T-helper 2 cell treated with Interferon-gamma antibody and Interleukin-4, amounts not matched to agents 100 ng/mL and 5 ng/mL, for 36 hours (primary cell): ENCODE results near the gene ANKRD40. TPM values are rescaled to one million over a fixed set of nuclear protein-coding genes. Genes with fewer than 3 reads are reported as not detected.
"Not testable (repeated sequence)": the region's sequence is repeated elsewhere in the genome, so short reads cannot be mapped to it uniquely, and the experiment has no call there.

Source experiments
- intact Hi-C: fragments of 100-400 bp; cut with micrococcal nuclease; formaldehyde crosslinking; loops from one replicate; pipeline ENCODE4 v1.15.1; 2023
- total RNA-seq: library from RNA; stranded (reverse); gene quantifications from 2 replicates; pipeline ENCODE4 v1.2.3, GENCODE V29; 2022

The ANKRD40 gene
- total RNA-seq, 1 donor from 2014 or later = 35.9 TPM

- intact Hi-C loops = no loop called here
These were observed 20.3 kb downstream of the ANKRD40 start for GRCh38 chr17:50687200-50688066.

- intact Hi-C loops = no loop called here
These were observed 21.1 kb downstream of the ANKRD40 start for GRCh38 chr17:50686494-50687199.

DNA sequence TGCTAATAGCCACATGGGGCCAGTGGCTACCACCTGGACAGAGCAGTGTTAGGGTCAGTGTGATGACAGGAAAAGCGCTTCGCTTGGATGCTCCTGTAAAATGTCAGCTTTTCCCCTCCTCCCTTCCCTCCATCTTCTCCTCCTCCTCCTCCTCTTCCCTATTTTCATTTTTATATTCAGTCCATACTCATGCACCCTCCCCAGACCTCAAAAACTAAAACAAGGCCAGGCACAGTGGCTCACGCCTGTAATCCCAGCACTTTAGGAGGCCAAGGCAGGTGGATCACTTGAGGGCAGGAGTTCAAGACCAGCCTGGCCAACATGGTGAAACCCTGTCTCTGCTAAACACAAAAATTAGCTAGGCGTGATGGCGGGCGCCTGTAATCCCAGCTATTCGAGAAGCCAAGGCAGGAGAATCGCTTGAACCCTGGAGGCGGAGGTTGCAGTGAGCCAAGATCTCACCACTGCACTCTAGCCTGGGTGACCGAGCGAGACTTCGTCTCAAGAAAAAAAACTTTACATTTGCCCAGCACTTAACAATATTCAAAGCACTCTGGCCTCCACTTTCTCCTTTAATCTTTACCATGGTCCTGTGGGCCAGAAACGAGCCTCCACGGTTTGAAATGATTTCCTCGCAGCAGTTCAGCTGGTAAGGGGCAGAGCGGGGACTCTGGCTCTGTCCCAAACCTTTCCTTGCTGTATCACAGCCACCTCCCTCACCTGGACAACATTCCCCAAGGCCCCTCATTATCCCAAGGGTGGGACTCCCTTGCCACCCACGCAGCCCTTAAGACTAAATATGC, 21.8 kb downstream of the ANKRD40 start:
- intact Hi-C loops = no loop called here

DNA sequence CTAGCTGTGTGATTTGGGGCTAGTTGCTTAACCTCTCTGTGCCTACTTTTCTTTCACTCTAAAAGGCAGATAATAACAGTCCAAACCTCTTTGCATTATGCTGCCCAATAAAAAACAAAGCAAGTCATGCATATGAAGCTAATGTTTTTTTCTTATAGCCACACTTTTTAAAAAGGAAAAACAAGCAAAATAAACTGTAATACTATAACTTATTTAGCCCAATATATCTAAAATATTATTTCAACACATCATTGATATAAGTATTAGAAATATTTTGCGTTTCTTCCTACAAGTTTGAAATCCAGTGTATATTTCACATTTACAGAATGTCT, 22.4 kb downstream of the ANKRD40 start:
- intact Hi-C loops = no loop called here

DNA sequence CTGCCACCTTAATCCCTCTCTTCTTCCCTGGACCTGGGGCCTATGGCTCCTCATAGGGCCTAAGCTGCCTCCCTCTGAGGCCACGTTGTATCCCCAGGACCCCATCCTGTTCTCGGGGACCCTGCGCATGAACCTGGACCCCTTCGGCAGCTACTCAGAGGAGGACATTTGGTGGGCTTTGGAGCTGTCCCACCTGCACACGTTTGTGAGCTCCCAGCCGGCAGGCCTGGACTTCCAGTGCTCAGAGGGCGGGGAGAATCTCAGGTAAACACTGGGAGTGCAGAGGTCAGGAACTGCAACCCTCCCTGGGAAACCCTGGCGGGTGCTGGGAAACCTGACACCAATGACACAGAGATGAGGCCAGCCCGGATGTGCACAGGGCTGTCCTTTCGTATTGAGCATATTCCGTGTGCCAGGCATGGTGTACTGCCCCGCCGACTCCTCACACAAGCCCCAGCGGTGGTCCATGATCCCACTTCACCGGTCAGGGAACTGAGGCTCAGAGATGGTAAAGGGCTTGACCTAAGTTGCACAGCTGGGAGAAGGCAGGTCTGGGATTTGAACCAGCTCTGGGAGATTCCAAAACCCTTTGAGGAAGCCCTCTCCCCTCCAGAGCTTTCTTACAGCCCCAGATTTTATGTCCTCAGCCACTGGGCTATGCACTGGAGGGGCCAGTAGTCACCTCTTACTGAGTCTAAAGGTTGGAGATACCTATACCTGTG, 22.9 kb downstream of the ANKRD40 start:
- intact Hi-C loops = no loop called here

DNA sequence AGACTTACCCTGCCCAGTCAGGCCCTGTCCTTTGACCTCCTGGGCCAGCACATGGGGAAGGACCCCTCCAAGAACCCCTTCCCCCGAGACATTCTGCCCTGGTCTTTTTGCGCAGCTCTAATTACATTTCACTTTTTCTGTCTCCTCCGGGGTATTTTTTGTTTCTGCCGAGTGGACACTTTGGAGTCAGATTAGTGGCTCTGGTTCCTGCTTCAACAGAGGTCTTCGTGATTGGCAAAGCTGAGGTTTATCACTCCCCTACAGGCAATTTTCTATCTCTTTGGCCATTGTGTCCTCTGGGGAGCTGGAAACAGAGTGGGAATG, 23.5 kb downstream of the ANKRD40 start:
- intact Hi-C loops = no loop called here

GRCh38 chr17:50683434-50684287, 24.1 kb downstream of the ANKRD40 start:
- intact Hi-C loops = no loop called here

DNA sequence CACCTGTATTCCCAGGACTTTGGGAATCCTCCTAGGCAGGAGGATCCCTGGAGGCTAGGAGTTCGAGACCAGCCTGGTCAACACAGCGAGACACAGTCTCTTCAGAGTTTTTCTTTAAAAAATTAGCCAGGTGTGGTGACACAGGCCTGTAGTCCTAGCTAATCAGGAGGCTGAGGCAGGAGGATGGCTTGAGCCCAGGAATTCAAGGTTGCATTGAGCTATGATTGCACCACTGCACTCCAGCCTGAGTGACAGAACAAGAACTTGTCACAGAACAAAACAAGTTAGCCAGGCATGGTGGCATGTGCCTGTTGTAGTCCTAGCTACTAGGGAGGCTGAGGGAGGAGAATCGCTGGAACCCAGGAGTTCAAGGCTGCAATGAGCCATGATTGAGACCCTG, 24.8 kb downstream of the ANKRD40 start:
- intact Hi-C loops = no loop called here

DNA sequence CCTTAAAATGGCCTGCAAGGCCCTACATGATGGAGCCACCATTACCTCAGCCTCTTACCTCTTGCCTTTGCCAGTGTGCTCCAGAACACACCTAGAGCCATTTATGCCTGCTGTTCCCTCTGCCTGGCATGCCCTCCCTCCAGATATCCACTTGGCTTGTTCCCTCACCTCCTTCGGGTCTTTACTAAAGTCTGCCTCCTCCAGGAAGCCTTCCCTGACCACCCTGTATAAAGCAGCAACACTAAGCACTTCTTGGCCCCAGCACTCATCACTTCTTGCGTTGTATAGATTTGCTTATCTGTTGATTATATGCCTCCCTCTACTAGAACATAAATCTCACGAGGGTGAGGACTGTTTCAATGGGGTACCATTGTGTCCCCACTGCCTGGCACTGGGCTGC, 25.3 kb downstream of the ANKRD40 start:
- intact Hi-C loops = no loop called here

GRCh38 chr17:50681263-50682200, 26.2 kb downstream of the ANKRD40 start:
- intact Hi-C loops = no loop called here

DNA sequence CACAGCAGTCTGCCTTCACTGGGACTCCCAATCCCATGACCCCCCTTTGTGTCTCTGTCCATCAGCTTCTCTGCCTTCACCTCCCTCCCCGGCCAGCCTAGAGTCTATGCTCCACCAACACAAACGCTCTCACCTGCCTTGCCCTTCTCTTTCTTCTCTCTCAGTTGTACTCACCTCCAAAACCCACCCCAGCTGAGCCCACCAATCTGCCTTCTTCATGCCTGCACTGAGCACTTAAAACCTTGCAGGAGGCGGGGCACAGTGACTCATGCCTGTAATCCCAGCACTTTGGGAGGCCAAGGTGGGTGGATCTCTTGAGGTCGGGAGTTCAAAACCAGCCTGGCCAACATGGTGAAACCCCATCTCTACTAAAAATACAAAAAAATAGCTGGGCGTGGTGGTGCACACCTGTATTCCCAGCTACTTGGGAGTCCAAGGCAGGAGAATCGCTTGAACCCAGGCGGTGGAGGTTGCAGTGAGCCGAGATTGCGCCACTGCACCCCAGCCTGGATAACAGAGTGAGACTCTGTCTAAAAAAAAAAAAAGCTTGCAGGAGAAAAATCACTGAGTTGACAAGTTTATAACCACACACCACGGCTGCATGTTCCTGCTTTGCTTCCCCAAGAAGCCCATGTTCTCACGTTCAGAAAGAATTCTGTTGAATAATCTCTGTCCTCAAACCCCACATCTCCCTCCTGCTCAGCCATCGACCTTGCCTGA, 27.0 kb downstream of the ANKRD40 start:
- intact Hi-C loops = not testable (repeated sequence)

DNA sequence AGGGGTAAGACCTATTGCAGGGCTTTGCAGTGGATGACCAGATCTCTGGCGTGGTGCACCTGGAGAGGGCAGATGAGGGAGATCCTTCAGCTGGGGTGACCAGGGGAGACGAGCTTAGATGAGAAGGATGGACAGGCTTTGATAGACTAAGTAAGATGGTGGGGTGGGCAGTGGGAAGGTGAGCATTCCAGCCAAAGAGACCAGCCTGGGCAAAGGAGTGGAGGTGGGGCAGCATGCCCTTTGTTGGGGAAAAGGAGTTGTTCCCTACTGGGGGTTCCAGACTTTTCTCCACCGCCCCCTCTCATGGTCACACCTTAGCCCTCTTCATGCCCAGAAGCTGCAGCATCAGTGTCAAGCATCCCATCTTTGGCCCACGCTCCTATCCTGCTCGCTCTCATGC, 27.6 kb downstream of the ANKRD40 start:
- intact Hi-C loops = no loop called here

GRCh38 chr17:50679008-50679544, 28.6 kb downstream of the ANKRD40 start:
- intact Hi-C loops = no loop called here

- intact Hi-C loops = no loop called here
These were observed 29.8 kb downstream of the ANKRD40 start for GRCh38 chr17:50677851-50678375.

DNA sequence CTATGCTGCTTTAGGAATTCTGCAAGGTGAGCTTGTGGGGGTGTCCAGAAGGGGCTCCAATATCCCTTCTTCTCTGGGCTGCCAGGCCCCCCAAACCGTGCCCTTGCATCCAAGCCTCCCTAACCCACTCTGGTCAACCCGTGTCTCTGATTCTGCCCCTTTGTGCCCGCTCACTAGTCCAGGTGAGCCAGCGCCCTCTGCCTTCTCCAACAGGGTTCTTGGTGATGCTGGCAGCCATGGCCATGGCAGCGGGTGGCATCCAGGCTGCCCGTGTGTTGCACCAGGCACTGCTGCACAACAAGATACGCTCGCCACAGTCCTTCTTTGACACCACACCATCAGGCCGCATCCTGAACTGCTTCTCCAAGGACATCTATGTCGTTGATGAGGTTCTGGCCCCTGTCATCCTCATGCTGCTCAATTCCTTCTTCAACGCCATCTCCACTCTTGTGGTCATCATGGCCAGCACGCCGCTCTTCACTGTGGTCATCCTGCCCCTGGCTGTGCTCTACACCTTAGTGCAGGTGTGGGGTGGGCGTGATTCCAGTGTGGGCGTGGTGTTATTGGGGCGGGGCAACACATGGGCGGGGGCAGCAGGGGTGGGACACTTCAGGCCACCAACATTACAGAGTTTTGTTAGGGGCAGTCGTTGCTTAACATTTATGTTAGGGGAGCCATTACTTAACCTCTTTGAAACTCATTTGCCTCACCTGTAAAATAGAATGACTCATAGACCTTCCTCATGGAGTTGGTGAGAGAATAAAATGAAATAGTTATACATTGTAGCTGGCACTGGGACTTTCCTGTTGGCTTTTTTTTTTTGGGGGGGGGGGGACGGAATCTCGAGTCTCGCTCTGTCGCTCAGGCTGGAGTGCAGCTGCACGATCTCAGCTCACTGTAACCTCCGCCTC, 31.4 kb downstream of the ANKRD40 start:
- intact Hi-C loops = no loop called here

DNA sequence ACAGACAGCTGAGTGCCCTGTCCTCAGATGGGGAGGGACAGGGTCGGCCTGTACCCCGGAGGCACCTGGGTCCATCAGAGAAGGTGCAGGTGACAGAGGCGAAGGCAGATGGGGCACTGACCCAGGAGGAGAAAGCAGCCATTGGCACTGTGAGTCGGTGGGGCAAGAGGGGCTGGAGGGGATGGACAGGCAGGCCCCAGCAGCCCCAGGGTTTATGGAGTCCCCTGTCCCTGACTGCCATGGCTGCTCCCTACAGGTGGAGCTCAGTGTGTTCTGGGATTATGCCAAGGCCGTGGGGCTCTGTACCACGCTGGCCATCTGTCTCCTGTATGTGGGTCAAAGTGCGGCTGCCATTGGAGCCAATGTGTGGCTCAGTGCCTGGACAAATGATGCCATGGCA, 32.1 kb downstream of the ANKRD40 start:
- intact Hi-C loops = no loop called here

GRCh38 chr17:50675190-50675589, 32.5 kb downstream of the ANKRD40 start:
- intact Hi-C loops = no loop called here
